HFF-Myc (cell line): ENCODE results near the gene SIMC1.
"Not testable (repeated sequence)": the region's sequence is repeated elsewhere in the genome, so short reads cannot be mapped to it uniquely, and the experiment has no call there.

Source experiments
- DNase-seq: peaks from one replicate; pipeline ENCODE4 v3.0.0-alpha.2; 2011; ENCODE audit warnings: low read depth; ENCODE audit errors: extremely low read depth
- H3K4me3 ChIP-seq: replicated peaks from 2 replicates; pipeline ENCODE4 v1.5.1; 2011; ENCODE audit warnings: low read depth, mild to moderate bottlenecking, control low read depth, low read length
- TF ChIP-seq, protein P1 (sequence below): IDR thresholded peaks from 2 replicates; pipeline ENCODE4 v1.5.1; 2012; ENCODE audit warnings: mild to moderate bottlenecking, low read depth, low read length, control low read depth; ENCODE audit errors: missing control alignments

Gene SIMC1

GRCh38 chr5:176237971-176238644, at the start of gene SIMC1:
SIMC1 (plus strand) TSS chr5:176238424; CDS start chr5:176238509, 85 bp downstream.
- peak within 1 kb of the TSS; percentile 21 for H3K4me3 ChIP-seq
- DNase-seq = not testable (repeated sequence)

- no peak for DNase-seq
- no peak overlapping the region for H3K4me3 ChIP-seq
- TF ChIP-seq, protein P1, sequence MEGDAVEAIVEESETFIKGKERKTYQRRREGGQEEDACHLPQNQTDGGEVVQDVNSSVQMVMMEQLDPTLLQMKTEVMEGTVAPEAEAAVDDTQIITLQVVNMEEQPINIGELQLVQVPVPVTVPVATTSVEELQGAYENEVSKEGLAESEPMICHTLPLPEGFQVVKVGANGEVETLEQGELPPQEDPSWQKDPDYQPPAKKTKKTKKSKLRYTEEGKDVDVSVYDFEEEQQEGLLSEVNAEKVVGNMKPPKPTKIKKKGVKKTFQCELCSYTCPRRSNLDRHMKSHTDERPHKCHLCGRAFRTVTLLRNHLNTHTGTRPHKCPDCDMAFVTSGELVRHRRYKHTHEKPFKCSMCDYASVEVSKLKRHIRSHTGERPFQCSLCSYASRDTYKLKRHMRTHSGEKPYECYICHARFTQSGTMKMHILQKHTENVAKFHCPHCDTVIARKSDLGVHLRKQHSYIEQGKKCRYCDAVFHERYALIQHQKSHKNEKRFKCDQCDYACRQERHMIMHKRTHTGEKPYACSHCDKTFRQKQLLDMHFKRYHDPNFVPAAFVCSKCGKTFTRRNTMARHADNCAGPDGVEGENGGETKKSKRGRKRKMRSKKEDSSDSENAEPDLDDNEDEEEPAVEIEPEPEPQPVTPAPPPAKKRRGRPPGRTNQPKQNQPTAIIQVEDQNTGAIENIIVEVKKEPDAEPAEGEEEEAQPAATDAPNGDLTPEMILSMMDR = no peak
Measured at GRCh38 chr5:176188506-176189193, 49.6 kb upstream of the SIMC1 start.

DNA sequence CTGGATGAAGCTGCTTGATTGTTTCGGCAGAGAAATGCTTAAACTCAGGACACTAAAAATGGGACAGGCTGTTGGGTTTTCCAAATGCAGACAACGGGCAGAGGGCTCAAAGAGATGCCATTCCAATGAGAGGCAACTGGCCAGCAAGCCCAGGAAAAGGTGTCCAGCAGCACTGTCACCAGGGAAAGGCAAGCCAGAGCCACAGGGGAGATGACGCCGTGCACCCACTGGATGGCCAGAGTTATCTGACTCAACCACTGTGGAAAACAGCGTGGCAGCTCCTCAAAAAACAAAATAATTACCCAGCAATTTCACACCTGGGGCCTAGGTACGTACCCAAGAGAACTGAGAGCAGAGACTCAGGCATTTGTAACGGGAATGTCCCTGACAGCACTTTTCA, 48.4 kb upstream of the SIMC1 start:
- TF ChIP-seq, protein P1 = no peak
- no peak for DNase-seq
- H3K4me3 ChIP-seq = no peak overlapping the region

- no peak overlapping the region for H3K4me3 ChIP-seq
- DNase-seq = no peak
- TF ChIP-seq, protein P1 = no peak
Measured at GRCh38 chr5:176190886-176191755, 47.1 kb upstream of the SIMC1 start.

- DNase-seq = no peak
- no peak overlapping the region for H3K4me3 ChIP-seq
- TF ChIP-seq, protein P1 = no peak
Measured at GRCh38 chr5:176192094-176192721, 46.0 kb upstream of the SIMC1 start.

- not testable (repeated sequence) for H3K4me3 ChIP-seq, DNase-seq
Measured at GRCh38 chr5:176192722-176193117, 45.5 kb upstream of the SIMC1 start.

DNA sequence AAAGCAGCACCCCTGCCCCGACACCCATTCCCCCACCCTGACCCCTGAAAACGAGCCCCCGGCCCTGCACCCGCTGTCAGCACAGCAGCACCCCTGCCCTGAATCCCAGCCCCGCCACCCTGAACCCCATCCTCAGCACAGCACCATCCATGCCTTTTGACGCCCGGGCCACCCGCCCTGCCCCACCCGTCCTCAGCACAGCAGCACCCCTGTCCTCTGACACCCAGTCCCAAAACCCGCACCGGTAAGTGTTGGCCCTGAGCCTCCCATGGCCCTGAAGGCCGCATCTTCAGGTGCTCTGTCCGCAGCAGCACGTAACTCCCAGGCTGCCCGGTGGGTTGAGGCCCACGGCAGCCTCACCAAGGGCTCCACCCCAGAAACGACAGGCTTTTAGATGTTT, 44.6 kb upstream of the SIMC1 start:
- H3K4me3 ChIP-seq, DNase-seq: not testable (repeated sequence)

DNA sequence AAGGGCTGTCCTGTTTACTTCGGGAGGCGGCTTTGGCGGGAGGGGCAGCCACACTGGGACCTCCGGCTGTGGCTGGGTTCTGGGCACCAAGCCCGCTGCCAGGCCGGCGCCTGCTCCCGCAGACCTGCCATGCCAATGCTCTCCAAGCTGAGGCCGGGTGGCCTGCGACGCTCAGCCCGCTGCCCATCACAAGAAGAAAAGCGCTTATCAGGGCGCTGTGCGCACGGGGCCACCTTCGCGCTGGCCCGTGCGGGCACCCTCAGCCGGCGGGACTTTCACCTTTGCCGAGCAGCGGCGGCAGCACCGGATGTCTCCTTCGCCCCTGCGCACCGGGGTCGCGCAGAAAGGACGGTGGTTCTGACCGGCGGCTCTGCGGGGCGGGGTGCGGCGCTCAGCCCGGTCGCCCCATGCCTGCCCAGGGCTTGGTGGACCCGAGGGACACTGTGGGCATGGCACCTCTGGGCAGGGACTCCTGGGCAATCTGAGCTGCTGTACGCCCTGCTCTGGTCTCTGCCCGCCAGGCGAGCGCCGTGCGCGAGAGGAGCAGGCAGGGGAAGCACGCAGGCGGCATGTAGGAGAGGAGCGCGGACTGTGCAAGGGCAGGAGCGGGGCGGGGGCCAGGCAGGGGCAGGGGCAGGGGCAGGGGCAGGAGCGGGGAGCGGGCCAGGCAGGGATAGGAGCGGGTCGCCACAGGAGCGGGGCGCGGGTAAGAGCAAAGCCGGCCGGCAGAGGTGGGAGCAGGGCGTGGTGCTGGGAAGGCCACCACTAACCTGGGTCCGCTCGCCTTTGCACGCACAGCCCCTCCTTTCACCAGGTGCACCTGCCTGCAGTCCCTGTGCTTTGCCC, 43.8 kb upstream of the SIMC1 start:
- DNase-seq = not testable (repeated sequence)

GRCh38 chr5:176195084-176195413, 43.2 kb upstream of the SIMC1 start:
- DNase-seq, H3K4me3 ChIP-seq: not testable (repeated sequence)

More for the DNA sequence above, 43.8 kb upstream of the SIMC1 start:
- H3K4me3 ChIP-seq = not testable (repeated sequence)

DNA sequence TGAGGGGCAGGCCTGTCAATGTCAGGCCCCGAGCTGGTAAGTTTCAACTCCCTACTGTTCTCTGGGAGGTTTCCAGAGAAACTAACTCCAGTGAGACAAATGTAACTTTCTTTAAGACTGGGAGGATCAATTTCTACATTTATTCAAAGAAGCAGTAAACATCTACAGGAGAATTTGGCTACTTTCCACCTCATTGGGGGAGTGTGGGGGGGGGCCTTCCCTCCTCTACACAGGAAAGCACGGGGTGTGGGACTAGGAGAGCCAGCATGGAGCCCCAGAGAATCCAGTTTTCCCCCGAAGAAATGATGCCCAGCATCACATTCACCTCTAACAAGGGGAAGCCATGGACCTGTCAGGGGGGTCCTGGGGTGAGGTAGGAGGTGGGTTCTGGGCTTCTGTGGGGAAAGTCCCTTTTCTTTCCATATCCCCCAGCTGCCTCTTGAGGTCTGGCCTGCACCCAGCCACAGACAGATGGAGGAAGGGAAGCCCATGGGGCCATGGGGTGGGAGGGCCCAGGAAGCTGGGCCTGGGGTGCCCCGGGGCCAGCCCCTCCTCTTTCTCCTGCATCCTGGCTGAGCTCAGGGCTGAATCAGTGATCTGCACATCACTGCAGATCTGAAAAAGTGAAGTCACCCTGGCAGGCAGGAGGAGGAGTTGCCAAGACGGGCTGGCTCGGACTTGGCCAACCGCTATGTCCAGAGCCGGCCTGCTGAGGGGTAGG, 42.6 kb upstream of the SIMC1 start:
- DNase-seq = not testable (repeated sequence)

DNA sequence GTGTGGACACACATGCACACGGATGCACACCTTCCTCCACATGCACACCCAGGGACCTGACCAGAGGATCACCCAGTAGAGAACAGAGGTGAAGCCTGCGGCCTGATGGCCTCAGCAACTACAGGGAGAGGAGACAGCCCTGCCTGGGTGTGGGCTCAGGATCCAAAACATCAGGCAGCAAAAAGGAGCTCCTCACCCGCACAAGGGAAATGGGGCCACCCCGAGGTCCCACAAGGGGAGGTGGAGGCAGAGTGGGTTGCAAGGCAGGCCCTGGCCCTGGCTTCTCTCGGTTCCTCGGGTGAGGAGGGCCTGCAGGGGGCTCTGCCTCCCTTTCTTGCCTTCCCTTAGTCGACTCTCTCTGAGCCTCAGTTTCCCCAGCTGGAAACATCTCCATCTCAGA, 41.4 kb upstream of the SIMC1 start:
- not testable (repeated sequence) for H3K4me3 ChIP-seq, DNase-seq

More for the DNA sequence above, 42.6 kb upstream of the SIMC1 start:
- not testable (repeated sequence) for H3K4me3 ChIP-seq
